SK-N-SH (cell line): ENCODE measurements around the gene ACAP3.

Source experiments
- CTCF ChIP-seq: fragments of 200-600 bp; sonication (generic); IDR thresholded peaks from 2 replicates; pipeline ENCODE4 v1.6.1; 2017; ENCODE audit warnings: antibody characterized with exemption, mild to moderate bottlenecking, moderate library complexity
- FOXM1 ChIP-seq: IDR thresholded peaks from 2 replicates; pipeline ENCODE4 v1.4.0; 2012; ENCODE audit warnings: low read depth, mild to moderate bottlenecking

GRCh38 chr1:1322952-1323351 lies 15.2 kb upstream of the ACAP3 start:
- TF ChIP-seq CTCF: no peak
- no peak for TF ChIP-seq FOXM1
